Endodermal cell (in vitro differentiated cells): ENCODE results near the gene ZMIZ1. TPM values are rescaled to one million over a fixed set of nuclear protein-coding genes. Genes with fewer than 3 reads are reported as not detected.

Experiments used
- DNase-seq: peaks from one replicate; pipeline ENCODE4 v3.0.0-alpha.2; 2017
- H3K27ac ChIP-seq: 2 replicates; pipeline ENCODE4 v1.5.1; 2013; ENCODE audit warnings: mild to moderate bottlenecking, low read depth, low read length, moderate library complexity
- H3K27me3 ChIP-seq: 2 replicates; pipeline ENCODE4 v1.6.1; 2013; ENCODE audit warnings: mild to moderate bottlenecking, low read length, moderate library complexity; ENCODE audit not compliant: insufficient read depth, control insufficient read depth, poor library complexity, severe bottlenecking
- H3K36me3 ChIP-seq: 2 replicates; pipeline ENCODE4 v1.7.0; 2013; ENCODE audit warnings: mild to moderate bottlenecking, low read length, moderate library complexity; ENCODE audit not compliant: control insufficient read depth, insufficient read depth
- H3K4me1 ChIP-seq: one replicate; pipeline ENCODE4 v1.7.0; 2013; ENCODE audit warnings: low read length; ENCODE audit not compliant: control insufficient read depth, insufficient read depth
- H3K4me3 ChIP-seq: 2 replicates; pipeline ENCODE4 v1.5.1; 2013; ENCODE audit warnings: mild to moderate bottlenecking, low read length, moderate library complexity
- H3K9ac ChIP-seq: 2 replicates; pipeline ENCODE4 v1.6.1; 2013; ENCODE audit warnings: mild to moderate bottlenecking, low read length, moderate library complexity; ENCODE audit not compliant: poor library complexity, severe bottlenecking; ENCODE audit errors: extremely low read depth
- H3K9me3 ChIP-seq: 2 replicates; pipeline ENCODE4 v1.6.1; 2013; ENCODE audit warnings: mild to moderate bottlenecking, low read length, moderate library complexity; ENCODE audit not compliant: control insufficient read depth
- H3K27ac Mint-ChIP-seq: 2 replicates; pipeline ENCODE4 v1.8.0; 2020; ENCODE audit warnings: mixed read lengths
- H3K27me3 Mint-ChIP-seq: 2 replicates; pipeline ENCODE4 v1.8.0; 2021; ENCODE audit warnings: mild to moderate bottlenecking, mixed read lengths; ENCODE audit not compliant: insufficient read depth
- H3K36me3 Mint-ChIP-seq: 2 replicates; pipeline ENCODE4 v1.8.0; 2020; ENCODE audit warnings: low read depth, mixed read lengths
- H3K4me1 Mint-ChIP-seq: 2 replicates; pipeline ENCODE4 v1.8.0; 2020; ENCODE audit warnings: mixed read lengths
- H3K4me3 Mint-ChIP-seq: 2 replicates; pipeline ENCODE4 v1.8.0; 2020; ENCODE audit warnings: mild to moderate bottlenecking, moderate library complexity, mixed read lengths
- H3K9me3 Mint-ChIP-seq: 2 replicates; pipeline ENCODE4 v1.8.0; 2020; ENCODE audit warnings: mild to moderate bottlenecking, mixed read lengths
- WGBS, 2 experiments: methylation state at CpG; one replicate each; pipeline versions ENCODE4 v1.1.5 to v1.1.7; 2013; ENCODE audit warnings: missing lambda C conversion rate in 2 of 2, mixed read lengths in 1 of 2; ENCODE audit not compliant: insufficient coverage in 1 of 2, insufficient read length in 1 of 2; 5-methylcytosine and 5-hydroxymethylcytosine counted together
- total RNA-seq, 2 donors: library from RNA; stranded (reverse); fragmentation: NEBNext Ultra II Directional in 1 of 2; extraction: Animal tissue kit (Norgen Biotek cat#: 25700) in 1 of 2; gene quantifications; 2 replicates in 1 of 2; 3 replicates in 1 of 2; pipeline ENCODE4 v1.2.1, GENCODE V29; 2021
- TF ChIP-seq, protein P1 (sequence below): fragments of 200-600 bp; sonication (generic); conservative IDR thresholded peaks from 2 replicates; pipeline ENCODE4 v1.5.0; 2021; ENCODE audit warnings: antibody characterized with exemption, mild to moderate bottlenecking

ZMIZ1 gene
- total RNA-seq, 2 donors from 2014 or later = 65.3 to 67.5 TPM

GRCh38 chr10:79095316-79095715, 26.6 kb downstream of the ZMIZ1 start:
- Histone ChIP-seq H3K4me3 (no peak overlapping the region), H3K4me1 (peaks cover 21% of the 10 kb centered on the region), H3K9ac (no peak overlapping the region), H3K9me3 (no peaks in the 10 kb centered on the region), H3K27me3 (no peaks in the 10 kb centered on the region), H3K36me3 (peaks cover 5% of the 10 kb centered on the region), H3K27ac (no peak overlapping the region)
- Mint-ChIP-seq H3K36me3 (peaks cover 8% of the 10 kb centered on the region), H3K4me1 (peaks cover 80% of the 10 kb centered on the region), H3K4me3 (no peak overlapping the region), H3K9me3 (no peaks in the 10 kb centered on the region), H3K27me3 (no peaks in the 10 kb centered on the region), H3K27ac (peak overlapping the region; percentile 90)
- DNase-seq = no peak
- TF ChIP-seq, protein P1, sequence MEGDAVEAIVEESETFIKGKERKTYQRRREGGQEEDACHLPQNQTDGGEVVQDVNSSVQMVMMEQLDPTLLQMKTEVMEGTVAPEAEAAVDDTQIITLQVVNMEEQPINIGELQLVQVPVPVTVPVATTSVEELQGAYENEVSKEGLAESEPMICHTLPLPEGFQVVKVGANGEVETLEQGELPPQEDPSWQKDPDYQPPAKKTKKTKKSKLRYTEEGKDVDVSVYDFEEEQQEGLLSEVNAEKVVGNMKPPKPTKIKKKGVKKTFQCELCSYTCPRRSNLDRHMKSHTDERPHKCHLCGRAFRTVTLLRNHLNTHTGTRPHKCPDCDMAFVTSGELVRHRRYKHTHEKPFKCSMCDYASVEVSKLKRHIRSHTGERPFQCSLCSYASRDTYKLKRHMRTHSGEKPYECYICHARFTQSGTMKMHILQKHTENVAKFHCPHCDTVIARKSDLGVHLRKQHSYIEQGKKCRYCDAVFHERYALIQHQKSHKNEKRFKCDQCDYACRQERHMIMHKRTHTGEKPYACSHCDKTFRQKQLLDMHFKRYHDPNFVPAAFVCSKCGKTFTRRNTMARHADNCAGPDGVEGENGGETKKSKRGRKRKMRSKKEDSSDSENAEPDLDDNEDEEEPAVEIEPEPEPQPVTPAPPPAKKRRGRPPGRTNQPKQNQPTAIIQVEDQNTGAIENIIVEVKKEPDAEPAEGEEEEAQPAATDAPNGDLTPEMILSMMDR = no peak
- WGBS, 2 experiments = 85 to 86% methylated on average over 8 to 11 of the region's 11 CpGs

DNA sequence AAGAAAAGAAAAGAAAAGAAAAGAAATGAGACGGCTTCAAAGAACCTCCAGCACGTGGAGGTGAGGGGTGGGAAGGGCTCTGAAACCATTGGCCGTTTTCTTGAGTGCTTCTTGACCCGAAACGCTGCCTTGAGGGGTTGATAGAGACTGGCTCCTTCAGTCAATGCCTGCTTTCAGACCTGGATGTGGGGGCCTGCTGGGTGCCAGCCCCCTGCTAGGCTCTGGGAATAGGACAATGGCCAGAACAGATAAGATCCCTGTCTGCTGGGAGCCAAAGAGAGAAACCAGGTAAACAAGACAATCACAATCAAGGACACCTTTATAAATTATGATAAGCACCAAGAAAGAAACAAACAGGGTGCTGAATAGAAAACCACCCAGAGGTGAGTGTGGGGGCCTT, 27.7 kb downstream of the ZMIZ1 start:
- Histone ChIP-seq H3K27ac (peak overlapping the region; percentile 6), H3K27me3 (no peaks in the 10 kb centered on the region), H3K9ac (peak overlapping the region; percentile 13), H3K36me3 (peaks cover 5% of the 10 kb centered on the region), H3K9me3 (no peaks in the 10 kb centered on the region), H3K4me1 (peaks cover 21% of the 10 kb centered on the region), H3K4me3 (no peak overlapping the region)
- Mint-ChIP-seq H3K9me3 (no peaks in the 10 kb centered on the region), H3K27me3 (no peaks in the 10 kb centered on the region), H3K27ac (peak overlapping the region; percentile 90), H3K36me3 (peaks cover 8% of the 10 kb centered on the region), H3K4me3 (no peak overlapping the region), H3K4me1 (peaks cover 84% of the 10 kb centered on the region)
- TF ChIP-seq, protein P1 = no peak
- WGBS, 2 experiments = 60 to 98% methylated on average over 5 of the region's 5 CpGs
- peak; percentile 73 for DNase-seq

- no peaks in the 10 kb centered on the region for H3K27me3 ChIP-seq
- no peak for DNase-seq
- no peaks in the 10 kb centered on the region for H3K9me3 ChIP-seq
- TF ChIP-seq, protein P1 = no peak
- Mint-ChIP-seq H3K27me3 (no peaks in the 10 kb centered on the region), H3K9me3 (no peaks in the 10 kb centered on the region), H3K36me3 (peaks cover 8% of the 10 kb centered on the region), H3K4me1 (peaks cover 81% of the 10 kb centered on the region), H3K4me3 (no peak overlapping the region), H3K27ac (peak overlapping the region; percentile 90)
- H3K27ac ChIP-seq = peak overlapping the region; percentile 6
- peak overlapping the region; percentile 13 for H3K9ac ChIP-seq
- peaks cover 21% of the 10 kb centered on the region for H3K4me1 ChIP-seq
- H3K4me3 ChIP-seq = no peak overlapping the region
- peaks cover 5% of the 10 kb centered on the region for H3K36me3 ChIP-seq
- 84 to 97% methylated on average over 5 to 11 of the region's 11 CpGs for WGBS, 2 experiments
Observed at GRCh38 chr10:79097021-79097872, 28.5 kb downstream of the ZMIZ1 start.
